LNCAP (cell line): ENCODE measurements around the gene DENND1C.
A peak's percentile ranks its signal among the peaks of the same experiment; 100 is the strongest.

Source experiments
- TF ChIP-seq, protein P1 (sequence below): fragments of 450-650 bp; IDR thresholded peaks from 2 replicates; pipeline ENCODE4 v1.5.1; 2017; ENCODE audit warnings: mild to moderate bottlenecking

The DENND1C gene

DNA sequence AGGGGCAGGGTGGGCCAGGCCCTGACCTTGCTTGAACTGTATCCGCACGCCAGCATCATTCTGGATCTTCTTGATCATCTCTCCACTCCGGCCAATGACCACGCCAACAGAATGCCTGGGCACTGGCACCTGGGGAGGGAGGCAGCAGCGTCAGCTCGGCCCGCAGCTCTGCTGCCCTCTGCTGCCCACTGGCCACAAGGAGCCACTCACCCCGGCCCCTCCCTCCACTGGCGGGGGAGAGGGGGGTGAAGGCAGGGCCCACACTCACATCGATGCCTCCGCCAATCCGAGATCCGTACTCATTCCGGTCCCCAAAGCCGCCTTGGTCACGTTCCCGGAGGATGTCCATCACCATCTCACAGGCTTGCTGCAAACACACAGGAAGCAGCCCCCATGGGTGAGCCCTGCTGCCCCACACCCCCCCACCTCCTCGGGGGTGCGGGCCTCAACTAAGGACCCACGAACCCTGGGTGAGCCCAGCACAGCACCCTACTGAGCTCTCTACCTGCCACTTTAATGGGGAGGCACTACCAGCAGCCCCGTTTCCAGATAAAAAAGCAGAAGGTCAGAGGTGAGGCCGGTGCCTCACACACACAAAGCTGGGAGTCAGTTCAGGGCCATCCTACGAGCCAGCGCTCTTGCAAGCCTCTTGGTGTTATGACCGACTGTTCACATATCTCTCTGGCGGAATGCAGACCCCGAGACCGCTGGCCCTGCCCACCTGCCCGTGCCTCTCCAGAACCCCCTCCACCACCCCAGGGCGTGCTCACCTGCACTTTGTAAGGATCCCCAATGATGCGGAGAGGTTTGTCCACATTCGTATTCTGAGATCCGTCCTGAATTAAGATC is 63.6 kb downstream of the DENND1C start:
- TF ChIP-seq, protein P1, sequence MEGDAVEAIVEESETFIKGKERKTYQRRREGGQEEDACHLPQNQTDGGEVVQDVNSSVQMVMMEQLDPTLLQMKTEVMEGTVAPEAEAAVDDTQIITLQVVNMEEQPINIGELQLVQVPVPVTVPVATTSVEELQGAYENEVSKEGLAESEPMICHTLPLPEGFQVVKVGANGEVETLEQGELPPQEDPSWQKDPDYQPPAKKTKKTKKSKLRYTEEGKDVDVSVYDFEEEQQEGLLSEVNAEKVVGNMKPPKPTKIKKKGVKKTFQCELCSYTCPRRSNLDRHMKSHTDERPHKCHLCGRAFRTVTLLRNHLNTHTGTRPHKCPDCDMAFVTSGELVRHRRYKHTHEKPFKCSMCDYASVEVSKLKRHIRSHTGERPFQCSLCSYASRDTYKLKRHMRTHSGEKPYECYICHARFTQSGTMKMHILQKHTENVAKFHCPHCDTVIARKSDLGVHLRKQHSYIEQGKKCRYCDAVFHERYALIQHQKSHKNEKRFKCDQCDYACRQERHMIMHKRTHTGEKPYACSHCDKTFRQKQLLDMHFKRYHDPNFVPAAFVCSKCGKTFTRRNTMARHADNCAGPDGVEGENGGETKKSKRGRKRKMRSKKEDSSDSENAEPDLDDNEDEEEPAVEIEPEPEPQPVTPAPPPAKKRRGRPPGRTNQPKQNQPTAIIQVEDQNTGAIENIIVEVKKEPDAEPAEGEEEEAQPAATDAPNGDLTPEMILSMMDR, result peak; percentile 54
